ENCODE measurements around the gene SLC25A11. TPM values are rescaled to one million over a fixed set of nuclear protein-coding genes. Genes with fewer than 3 reads are reported as not detected.

The SLC25A11 gene
- polyA plus RNA-seq, 1 of the 3 experiments (the other 2 are of a cell fraction) = 82.8 TPM

DNA sequence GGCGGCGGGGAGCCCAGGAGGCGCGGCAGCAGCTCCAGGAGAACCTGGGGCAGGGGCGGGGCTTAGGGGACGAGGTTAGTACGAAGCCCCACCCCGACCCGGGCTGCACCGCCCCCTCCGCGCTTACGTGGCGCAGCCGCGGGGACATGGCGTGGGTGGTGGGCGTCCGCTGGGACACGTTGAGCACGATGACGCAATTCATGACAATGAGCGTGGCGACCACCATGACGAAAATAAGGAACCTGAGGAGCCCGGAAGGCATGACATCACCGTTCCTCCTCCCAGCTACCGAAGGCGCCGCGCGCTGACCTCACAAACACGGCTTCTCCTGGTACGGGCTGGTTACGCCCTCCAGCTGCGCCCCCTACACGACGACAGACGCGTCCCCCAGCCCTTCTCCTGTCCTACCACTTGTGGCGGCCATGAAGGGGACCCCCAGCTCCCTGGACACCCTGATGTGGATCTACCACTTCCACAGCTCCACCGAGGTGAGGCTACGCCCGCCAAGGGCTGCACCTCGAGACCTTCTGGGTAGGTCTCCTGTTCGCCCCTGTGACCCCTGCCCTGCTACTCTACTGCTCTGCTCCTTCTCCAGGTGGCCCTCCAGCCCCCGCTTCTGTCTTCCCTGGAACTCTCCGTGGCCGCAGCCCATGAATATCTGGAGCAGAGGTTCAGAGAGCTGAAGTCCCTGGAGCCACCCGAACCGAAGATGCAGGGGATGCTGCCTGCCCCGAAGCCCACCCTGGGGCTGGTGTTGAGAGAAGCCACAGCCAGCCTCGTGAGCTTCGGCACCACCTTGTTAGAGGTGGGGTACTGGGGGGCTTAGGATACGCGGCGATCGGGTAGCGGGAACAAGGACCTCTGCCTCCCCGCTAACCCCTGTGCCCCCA, 40.3 kb downstream of the SLC25A11 start, which contains the start of gene C17orf107 (continued):
- TF ChIP-seq, protein P1, sequence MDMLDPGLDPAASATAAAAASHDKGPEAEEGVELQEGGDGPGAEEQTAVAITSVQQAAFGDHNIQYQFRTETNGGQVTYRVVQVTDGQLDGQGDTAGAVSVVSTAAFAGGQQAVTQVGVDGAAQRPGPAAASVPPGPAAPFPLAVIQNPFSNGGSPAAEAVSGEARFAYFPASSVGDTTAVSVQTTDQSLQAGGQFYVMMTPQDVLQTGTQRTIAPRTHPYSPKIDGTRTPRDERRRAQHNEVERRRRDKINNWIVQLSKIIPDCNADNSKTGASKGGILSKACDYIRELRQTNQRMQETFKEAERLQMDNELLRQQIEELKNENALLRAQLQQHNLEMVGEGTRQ (IDR thresholded peaks at IDR 0.05; ENCODE audit: borderline replicate concordance, low read depth, low read length) = no peak
- no peak for TF ChIP-seq NFIC (IDR thresholded peaks at IDR 0.05; ENCODE audit: borderline replicate concordance)
- TF ChIP-seq FOSL2 (IDR thresholded peaks at IDR 0.05; ENCODE audit: borderline replicate concordance, low read depth) = no peak
- no peak for TF ChIP-seq TCF12 (IDR thresholded peaks at IDR 0.05)
- TF ChIP-seq RAD21 (IDR thresholded peaks at IDR 0.05; ENCODE audit: low read length) = no peak

DNA sequence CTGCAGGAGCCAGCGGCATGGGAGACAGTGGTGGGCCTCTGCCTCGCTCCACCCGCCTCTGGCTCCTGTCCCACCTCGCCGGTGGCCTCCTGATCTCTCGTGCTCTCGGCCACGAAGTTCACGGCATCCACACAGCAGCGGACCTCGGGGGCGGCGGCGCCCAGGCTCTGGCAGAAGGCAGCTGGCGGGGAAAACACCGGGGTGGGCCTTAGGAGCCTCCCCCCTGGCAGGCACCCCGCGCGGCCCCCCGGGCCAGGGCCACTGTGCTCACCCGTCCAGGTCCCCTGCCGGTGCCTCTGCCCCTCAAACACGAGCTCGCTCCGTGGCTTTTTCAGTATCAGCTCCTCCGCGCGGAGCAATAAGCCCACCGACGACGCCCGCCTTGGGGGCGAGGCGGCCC, 40.9 kb downstream of the SLC25A11 start:
- no peak overlapping the region for H2AFZ ChIP-seq (ENCODE audit: low read depth)
- DNase-seq = no peak
- H3K9me3 ChIP-seq = no peaks in the 10 kb centered on the region
- H3K79me2 ChIP-seq (ENCODE audit: insufficient read depth) = no peaks in the 10 kb centered on the region
- TF ChIP-seq, protein P2, sequence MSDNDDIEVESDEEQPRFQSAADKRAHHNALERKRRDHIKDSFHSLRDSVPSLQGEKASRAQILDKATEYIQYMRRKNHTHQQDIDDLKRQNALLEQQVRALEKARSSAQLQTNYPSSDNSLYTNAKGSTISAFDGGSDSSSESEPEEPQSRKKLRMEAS (IDR thresholded peaks at IDR 0.05; ENCODE audit: low read depth) = no peak
- TF ChIP-seq EP300 (IDR thresholded peaks at IDR 0.05; ENCODE audit: borderline replicate concordance in 1 of 2, low read depth in 1 of 2, low read length in 1 of 2) = no peak
- H3K4me2 ChIP-seq = no peak overlapping the region
- ChIA-PET POLR2A (no interaction called here), CTCF (interaction anchor here (1.0 to 6.5 kb wide), 4 partner anchors 9 to 111 kb away, joined by 3 to 47 read pairs (median 30); partner anchors contain the start of genes GLTPD2 and VMO1)
- H4K20me1 ChIP-seq (ENCODE audit: insufficient read depth) = no peaks in the 10 kb centered on the region
- H3F3A ChIP-seq (replicated peaks; ENCODE audit: insufficient read depth) = no peaks in the 10 kb centered on the region
- H3K4me3 ChIP-seq (ENCODE audit: low read depth in 2 of 2, low read length in 1 of 2) = no peak overlapping the region
- peaks cover 0 to 39% of the 10 kb centered on the region in 2 experiments for H3K36me3 ChIP-seq (replicated peaks in 1 of 2; ENCODE audit: control insufficient read depth in 1 of 2, insufficient read depth in 2 of 2, low read length in 1 of 2)
- no peaks in the 10 kb centered on the region for H3K27me3 ChIP-seq (ENCODE audit: insufficient read depth)
- 97% methylated on average over 20 of the region's 34 CpGs for WGBS (ENCODE audit: low lambda C conversion rate)
- no peak overlapping the region for H3K9ac ChIP-seq
- H3K4me1 ChIP-seq (ENCODE audit: control insufficient read depth in 1 of 2, insufficient read depth in 2 of 2, low read depth in 1 of 2, low read length in 1 of 2) = peaks cover 0 to 10% of the 10 kb centered on the region in 2 experiments; a peak in 1 of 4 replicates
- H3K9me2 ChIP-seq = no peaks in the 10 kb centered on the region
- H3K27ac ChIP-seq (ENCODE audit: low read depth in 2 of 2, low read length in 1 of 2) = no peak overlapping the region

DNA sequence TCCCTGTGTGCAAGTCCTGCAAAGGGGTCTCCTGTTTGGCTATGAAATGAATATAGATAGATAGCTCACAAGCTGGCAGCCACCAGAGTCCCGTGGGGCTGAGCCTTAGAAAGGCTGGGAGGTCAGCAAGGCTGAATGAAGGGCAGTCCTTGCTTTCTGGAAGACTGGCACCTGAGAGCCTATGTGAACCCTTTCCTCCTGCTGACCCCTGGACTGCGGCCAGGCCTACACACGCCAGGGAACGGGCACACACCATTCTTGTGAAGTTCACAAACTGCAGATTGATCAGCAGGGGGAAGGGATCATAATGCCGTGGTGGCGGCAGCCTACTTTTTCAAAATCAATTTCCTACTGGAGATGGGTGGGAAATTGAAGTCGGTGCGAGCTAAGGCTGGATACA, 41.5 kb downstream of the SLC25A11 start:
- TF ChIP-seq FOXJ3 (CRISPR knock-in tag; IDR thresholded peaks at IDR 0.05) (no peak), MXI1 (IDR thresholded peaks at IDR 0.05; ENCODE audit: low read depth, low read length) (no peak), YY1 (IDR thresholded peaks at IDR 0.05; ENCODE audit: low read depth) (no peak), FOSL2 (IDR thresholded peaks at IDR 0.05; ENCODE audit: borderline replicate concordance, low read depth) (no peak), EP300 (IDR thresholded peaks at IDR 0.05; ENCODE audit: borderline replicate concordance in 1 of 2, low read depth in 1 of 2, low read length in 1 of 2) (no peak), CHD2 (IDR thresholded peaks at IDR 0.05; ENCODE audit: low read length, partially characterized antibody) (no peak), RXRA (IDR thresholded peaks at IDR 0.05; ENCODE audit: borderline replicate concordance, low read depth) (no peak), TCF12 (IDR thresholded peaks at IDR 0.05) (no peak), GABPA (IDR thresholded peaks at IDR 0.05; ENCODE audit: low read depth) (no peak), GATA2 (CRISPR knock-in tag; IDR thresholded peaks at IDR 0.05) (no peak)
- TF ChIP-seq, protein P3, sequence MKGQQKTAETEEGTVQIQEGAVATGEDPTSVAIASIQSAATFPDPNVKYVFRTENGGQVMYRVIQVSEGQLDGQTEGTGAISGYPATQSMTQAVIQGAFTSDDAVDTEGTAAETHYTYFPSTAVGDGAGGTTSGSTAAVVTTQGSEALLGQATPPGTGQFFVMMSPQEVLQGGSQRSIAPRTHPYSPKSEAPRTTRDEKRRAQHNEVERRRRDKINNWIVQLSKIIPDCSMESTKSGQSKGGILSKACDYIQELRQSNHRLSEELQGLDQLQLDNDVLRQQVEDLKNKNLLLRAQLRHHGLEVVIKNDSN (IDR thresholded peaks at IDR 0.05; ENCODE audit: borderline replicate concordance, low read depth) = no peak
- TF ChIP-seq, protein P4, sequence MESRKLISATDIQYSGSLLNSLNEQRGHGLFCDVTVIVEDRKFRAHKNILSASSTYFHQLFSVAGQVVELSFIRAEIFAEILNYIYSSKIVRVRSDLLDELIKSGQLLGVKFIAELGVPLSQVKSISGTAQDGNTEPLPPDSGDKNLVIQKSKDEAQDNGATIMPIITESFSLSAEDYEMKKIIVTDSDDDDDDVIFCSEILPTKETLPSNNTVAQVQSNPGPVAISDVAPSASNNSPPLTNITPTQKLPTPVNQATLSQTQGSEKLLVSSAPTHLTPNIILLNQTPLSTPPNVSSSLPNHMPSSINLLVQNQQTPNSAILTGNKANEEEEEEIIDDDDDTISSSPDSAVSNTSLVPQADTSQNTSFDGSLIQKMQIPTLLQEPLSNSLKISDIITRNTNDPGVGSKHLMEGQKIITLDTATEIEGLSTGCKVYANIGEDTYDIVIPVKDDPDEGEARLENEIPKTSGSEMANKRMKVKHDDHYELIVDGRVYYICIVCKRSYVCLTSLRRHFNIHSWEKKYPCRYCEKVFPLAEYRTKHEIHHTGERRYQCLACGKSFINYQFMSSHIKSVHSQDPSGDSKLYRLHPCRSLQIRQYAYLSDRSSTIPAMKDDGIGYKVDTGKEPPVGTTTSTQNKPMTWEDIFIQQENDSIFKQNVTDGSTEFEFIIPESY (IDR thresholded peaks at IDR 0.05; ENCODE audit: borderline replicate concordance, low read depth) = no peak
- CTCF ChIA-PET = interaction anchor here (1.0 to 6.5 kb wide), 3 partner anchors 11 to 110 kb away, joined by 3 to 47 read pairs (median 15); partner anchors contain the start of genes GLTPD2 and VMO1

More for the DNA sequence above, 41.5 kb downstream of the SLC25A11 start:
- Histone ChIP-seq H4K20me1 (ENCODE audit: insufficient read depth) (no peaks in the 10 kb centered on the region), H3K9me2 (no peaks in the 10 kb centered on the region), H3K27me3 (ENCODE audit: insufficient read depth) (no peaks in the 10 kb centered on the region), H3K36me3 (replicated peaks in 1 of 2; ENCODE audit: control insufficient read depth in 1 of 2, insufficient read depth in 2 of 2, low read length in 1 of 2) (peaks cover 0 to 44% of the 10 kb centered on the region in 2 experiments), H3K4me3 (ENCODE audit: low read depth in 2 of 2, low read length in 1 of 2) (no peak overlapping the region), H3F3A (replicated peaks; ENCODE audit: insufficient read depth) (no peaks in the 10 kb centered on the region), H3K9me3 (no peaks in the 10 kb centered on the region), H3K27ac (ENCODE audit: low read depth in 2 of 2, low read length in 1 of 2) (no peak overlapping the region), H3K79me2 (ENCODE audit: insufficient read depth) (no peaks in the 10 kb centered on the region), H3K4me1 (ENCODE audit: control insufficient read depth in 1 of 2, insufficient read depth in 2 of 2, low read depth in 1 of 2, low read length in 1 of 2) (peaks cover 0 to 9% of the 10 kb centered on the region in 2 experiments; a peak in 1 of 4 replicates), H3K4me2 (no peak overlapping the region), H3K9ac (no peak overlapping the region), H2AFZ (ENCODE audit: low read depth) (no peak overlapping the region)
- DNase-seq = no peak
- 90% methylated on average over 7 of the region's 8 CpGs for WGBS (ENCODE audit: low lambda C conversion rate)
- POLR2A ChIA-PET = no interaction called here
